A549 (cell line): ENCODE data around the gene CYB5RL. TPM values are rescaled to one million over a fixed set of nuclear protein-coding genes. Genes with fewer than 3 reads are reported as not detected.

Experiments
- ATAC-seq, 2 experiments: fragments of 200-7000 bp in 1 of 2; fragments of >200 bp in 1 of 2; cut with Nextera tagmentation in 1 of 2; cut with Tn5 transposase in 1 of 2; 3 replicates each; pipeline versions ENCODE4 v1.8.0 to v1.9.1; 2018 to 2020; ENCODE audit warnings: mild to moderate bottlenecking in 1 of 2, moderate library complexity in 1 of 2
- CTCF ChIA-PET: fragments of 300-600 bp; sonication (Branson Sonifier 250); formaldehyde crosslinking; extraction: SDS; loops from one replicate; lab custom pipeline; 2021; ENCODE audit warnings: antibody characterized with exemption, inconsistent platforms; lab: Yijun Ruan, JAX
- POLR2A ChIA-PET: fragments of 350-600 bp; formaldehyde crosslinking; extraction: SDS; loops from one replicate; lab custom pipeline; 2021; ENCODE audit warnings: antibody characterized with exemption, inconsistent platforms; lab: Yijun Ruan, JAX
- DNase-seq, 2 experiments: peaks; one replicate each; pipeline versions ENCODE4 v3.0.0 to v3.0.0-alpha.2; 2011 to 2016; ENCODE audit warnings: low read depth in 1 of 2, low spot score in 1 of 2
- FAIRE-seq: peaks from 2 replicates; lab custom pipeline; 2011; peaks lifted over from hg19 to GRCh38; lab: Jason Lieb, UNC
- H3K27ac ChIP-seq, 2 experiments: fragments of >200 bp; sonication (Bioruptor Twin); formaldehyde crosslinking; 3 replicates each; pipeline ENCODE4 v1.5.1; 2016 to 2017
- H3K4me1 ChIP-seq: fragments of >200 bp; sonication (Bioruptor Twin); formaldehyde crosslinking; 3 replicates; pipeline ENCODE4 v1.6.1; 2016
- H3K4me2 ChIP-seq: fragments of >200 bp; sonication (Bioruptor Twin); formaldehyde crosslinking; 3 replicates; pipeline ENCODE4 v1.6.1; 2016
- H3K4me3 ChIP-seq: fragments of >200 bp; sonication (Bioruptor Twin); formaldehyde crosslinking; 3 replicates; pipeline ENCODE4 v1.5.1; 2016
- H3K9me3 ChIP-seq: fragments of >200 bp; sonication (Bioruptor Twin); formaldehyde crosslinking; 3 replicates; pipeline ENCODE4 v1.6.1; 2016
- CEBPB ChIP-seq, 2 experiments: fragments of >200 bp in 1 of 2; sonication (Bioruptor Twin) in 1 of 2; formaldehyde crosslinking in 1 of 2; IDR thresholded peaks; 2 replicates each; pipeline ENCODE4 v1.6.1; 2012 to 2016
- CHD2 ChIP-seq: fragments of 150-350 bp; IDR thresholded peaks from 2 replicates; pipeline ENCODE4 v1.6.1; 2014; ENCODE audit warnings: low read length; ENCODE audit not compliant: partially characterized antibody
- E2F6 ChIP-seq: IDR thresholded peaks from 2 replicates; pipeline ENCODE4 v1.6.1; 2012; ENCODE audit warnings: low read depth, borderline replicate concordance
- EHF ChIP-seq: fragments of 250-450 bp; sonication (Bioruptor Pico); IDR thresholded peaks from 2 replicates; pipeline ENCODE4 v1.5.0; 2020; ENCODE audit warnings: mild to moderate bottlenecking
- EP300 ChIP-seq, 2 experiments: fragments of >200 bp; sonication (Bioruptor Twin); formaldehyde crosslinking; IDR thresholded peaks; 2 replicates in 1 of 2; 3 replicates in 1 of 2; pipeline ENCODE4 v1.6.1; 2016 to 2017
- FOSL2 ChIP-seq, 2 experiments: fragments of 450-650 bp in 1 of 2; fragments of >200 bp in 1 of 2; sonication (Bioruptor Twin) in 1 of 2; formaldehyde crosslinking; IDR thresholded peaks; 2 replicates each; pipeline versions ENCODE4 v1.5.0 to v1.6.1; 2016 to 2020; ENCODE audit warnings: mild to moderate bottlenecking in 1 of 2, moderate library complexity in 1 of 2
- FOXS1 ChIP-seq: fragments of 250-450 bp; sonication (Bioruptor Pico); IDR thresholded peaks from 2 replicates; pipeline ENCODE4 v1.5.0; 2020; ENCODE audit warnings: mild to moderate bottlenecking, moderate library complexity
- HMGXB4 ChIP-seq: fragments of 250-450 bp; sonication (Bioruptor Pico); IDR thresholded peaks from 2 replicates; pipeline ENCODE4 v1.5.0; 2021; ENCODE audit warnings: mild to moderate bottlenecking, moderate library complexity, borderline replicate concordance
- HOXA7 ChIP-seq: fragments of 250-450 bp; sonication (Bioruptor Pico); IDR thresholded peaks from 2 replicates; pipeline ENCODE4 v1.5.0; 2020; ENCODE audit warnings: mild to moderate bottlenecking, moderate library complexity
- HOXB13 ChIP-seq: fragments of 250-450 bp; sonication (Bioruptor Pico); IDR thresholded peaks from 2 replicates; pipeline ENCODE4 v1.5.0; 2020; ENCODE audit warnings: low read depth, mild to moderate bottlenecking, moderate library complexity
- HOXB5 ChIP-seq: fragments of 250-450 bp; sonication (Bioruptor Pico); IDR thresholded peaks from 2 replicates; pipeline ENCODE4 v1.5.0; 2020; ENCODE audit warnings: mild to moderate bottlenecking, moderate library complexity
- MAFK ChIP-seq: fragments of 450-650 bp; IDR thresholded peaks from 2 replicates; pipeline ENCODE4 v1.6.1; 2014; ENCODE audit not compliant: partially characterized antibody
- MAZ ChIP-seq: fragments of 150-350 bp; IDR thresholded peaks from 2 replicates; pipeline ENCODE4 v1.6.1; 2014; ENCODE audit warnings: antibody characterized with exemption, low read depth, low read length, borderline replicate concordance
- NPAS2 ChIP-seq: fragments of 250-450 bp; sonication (Bioruptor Pico); IDR thresholded peaks from 2 replicates; pipeline ENCODE4 v1.8.0; 2022; ENCODE audit warnings: mild to moderate bottlenecking, moderate library complexity, borderline replicate concordance
- POLR2AphosphoS2 ChIP-seq: conservative IDR thresholded peaks from 2 replicates; pipeline ENCODE4 v1.6.1; 2012; ENCODE audit warnings: low read length, improper control_type of control experiment, inconsistent platforms
- RARB ChIP-seq: fragments of 250-450 bp; sonication (Bioruptor Pico); IDR thresholded peaks from 2 replicates; pipeline ENCODE4 v1.8.0; 2021; ENCODE audit warnings: mild to moderate bottlenecking, moderate library complexity
- RCOR1 ChIP-seq: fragments of 150-350 bp; IDR thresholded peaks from 2 replicates; pipeline ENCODE4 v1.6.1; 2014; ENCODE audit warnings: antibody characterized with exemption, low read length, low read depth
- TFCP2L1 ChIP-seq: fragments of 250-450 bp; sonication (Bioruptor Pico); IDR thresholded peaks from 2 replicates; pipeline ENCODE4 v1.5.0; 2021; ENCODE audit warnings: mild to moderate bottlenecking
- ZFP36 ChIP-seq: fragments of 450-650 bp; IDR thresholded peaks from 2 replicates; pipeline ENCODE4 v1.6.1; 2014; ENCODE audit warnings: borderline replicate concordance; ENCODE audit not compliant: partially characterized antibody
- ZNF302 ChIP-seq: fragments of 250-450 bp; sonication (Bioruptor Pico); IDR thresholded peaks from 2 replicates; pipeline ENCODE4 v1.9.0; 2021; ENCODE audit warnings: inconsistent platforms, mild to moderate bottlenecking, moderate library complexity
- WGBS: methylation state at CpG from one replicate; pipeline ENCODE4 v1.1.6; 2017; ENCODE audit errors: missing lambda C conversion rate; 5-methylcytosine and 5-hydroxymethylcytosine counted together
- polyA plus RNA-seq, 4 experiments: library from polyadenylated mRNA; depleted of rRNA in 3 of 4; stranded (reverse); fragments of >200 nt; fragmentation: RNase III in 1 of 4; extraction: RNeasy Plus Mini Kit Qiagen cat#74134 plus additional on column Dnase treatment in 1 of 4; gene quantifications; 2 replicates in 3 of 4; 3 replicates in 1 of 4; pipeline ENCODE4 v1.2.3, GENCODE V29; 2011 to 2017

CYB5RL gene
- polyA plus RNA-seq, 2 of the 4 experiments (the other 2 are of a cell fraction), result 3.6 to 4.2 TPM

GRCh38 chr1:54228638-54229079 is 28.8 kb upstream of the CYB5RL start (continued):
- TF ChIP-seq RCOR1 (no peak), FOXS1 (no peak)
- TF ChIP-seq, all 56 proteins: peak for 0

DNA sequence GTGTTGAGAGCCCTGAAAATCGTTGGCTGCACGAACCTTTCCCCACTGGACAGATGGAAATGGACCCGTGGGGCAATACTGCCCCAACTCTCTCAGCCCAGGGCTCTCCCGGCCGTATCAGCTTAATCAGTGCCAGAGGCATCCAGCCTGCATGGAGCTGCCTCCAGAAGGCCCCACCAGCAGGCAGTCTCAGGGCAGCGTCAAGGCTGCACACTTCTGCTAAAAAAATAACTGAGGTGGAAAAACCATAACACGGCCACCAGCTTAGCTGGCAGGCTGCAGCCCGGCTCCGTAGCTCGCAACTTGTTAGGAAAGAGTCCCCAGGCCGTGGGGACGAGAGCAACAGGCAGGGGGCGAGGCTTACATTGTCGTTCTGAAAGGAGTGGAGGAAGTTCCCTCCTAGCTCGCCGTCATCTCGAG is 28.1 kb upstream of the CYB5RL start:
- peak overlapping the region in 1 of 2 experiments; percentile 82; a peak in 3 of 6 replicates for H3K27ac ChIP-seq
- CTCF ChIA-PET, result interaction anchor here (1.2 to 1.5 kb wide), 2 partner anchors 14 to 261 kb away, joined by 3 to 4 read pairs; no protein-coding TSS in a partner anchor
- FAIRE-seq, result no peak
- DNase-seq, result no peak
- no peak overlapping the region for H3K4me3 ChIP-seq
- ATAC-seq, result peak; percentile 23 to 27; a peak in 2 of 6 replicates
- H3K4me2 ChIP-seq, result peak overlapping the region; percentile 60; the same call in 1 of the 3 replicates
- POLR2A ChIA-PET, result no interaction called here
- TF ChIP-seq HMGXB4 (CRISPR knock-in tag) (no peak), NPAS2 (no peak), TFCP2L1 (CRISPR knock-in tag) (no peak), MAZ (no peak), ZNF302 (CRISPR knock-in tag) (no peak), E2F6 (no peak), ZFP36 (no peak), POLR2AphosphoS2 (no peak), RARB (no peak), HOXA7 (CRISPR knock-in tag) (no peak), FOXS1 (no peak), EHF (CRISPR knock-in tag) (no peak), HOXB5 (CRISPR knock-in tag) (no peak), EP300 (IDR thresholded peaks at IDR 0.05) (no peak)
- H3K4me1 ChIP-seq, result peaks cover 22% of the 10 kb centered on the region; the same call in 1 of the 3 replicates
- 82% methylated on average over 17 of the region's 17 CpGs for WGBS
- no peaks in the 10 kb centered on the region for H3K9me3 ChIP-seq

GRCh38 chr1:54227091-54227602 is 27.3 kb upstream of the CYB5RL start:
- Histone ChIP-seq H3K4me2 (peak overlapping the region; percentile 60), H3K27ac (peak overlapping the region; percentile 27 to 82; a peak in 4 of 6 replicates), H3K4me3 (no peak overlapping the region), H3K9me3 (no peaks in the 10 kb centered on the region), H3K4me1 (peaks cover 22% of the 10 kb centered on the region; the same call in 1 of the 3 replicates)
- FAIRE-seq (no peak), DNase-seq (peak; percentile 31 to 49), ATAC-seq (peak; percentile 87 to 89)
- WGBS, result 33% methylated on average over 6 of the region's 8 CpGs
- POLR2A ChIA-PET, result no interaction called here
- CTCF ChIA-PET, result interaction anchor here (0.8 to 1.2 kb wide), 2 partner anchors 151 to 262 kb away, joined by 3 to 4 read pairs; no protein-coding TSS in a partner anchor
- TF ChIP-seq TFCP2L1 (CRISPR knock-in tag) (no peak), FOSL2 (IDR thresholded peaks at IDR 0.05) (no peak), FOSL2 (CRISPR knock-in tag; IDR thresholded peaks at IDR 0.05) (peak; percentile 56; the same call in 1 of the 2 replicates)

- Histone ChIP-seq H3K4me1 (peaks cover 22% of the 10 kb centered on the region; the same call in 1 of the 3 replicates), H3K9me3 (no peaks in the 10 kb centered on the region), H3K27ac (no peak overlapping the region; a peak in 1 of 6 replicates), H3K4me2 (no peak overlapping the region), H3K4me3 (no peak overlapping the region)
- TF ChIP-seq CEBPB (IDR thresholded peaks at IDR 0.05) (no peak), ZFP36 (no peak), CHD2 (no peak), HOXA7 (CRISPR knock-in tag) (no peak), HOXB13 (CRISPR knock-in tag) (no peak), MAFK (no peak)
- DNase-seq, result no peak
- CTCF ChIA-PET, result no interaction called here
- FAIRE-seq, result no peak
- WGBS, result 89% methylated on average over 18 of the region's 20 CpGs
- ATAC-seq, result no peak
- POLR2A ChIA-PET, result no interaction called here
Measured at GRCh38 chr1:54225986-54226559, 26.2 kb upstream of the CYB5RL start.
